Measurements from ENCODE around the gene LRCH1. TPM values are rescaled to one million over a fixed set of nuclear protein-coding genes. Genes with fewer than 3 reads are reported as not detected.

The LRCH1 gene
- polyA plus RNA-seq, 1 experiment: 8.3 TPM

GRCh38 chr13:46560778-46561177, 7.8 kb downstream of the LRCH1 start:
- no peak for TF ChIP-seq CTCF (IDR thresholded peaks at IDR 0.05; ENCODE audit: insufficient read depth, low read depth, low read length)
- Histone ChIP-seq H3K27me3 (ENCODE audit: control insufficient read depth, insufficient read depth, low read length) (no peaks in the 10 kb centered on the region), H3K4me3 (ENCODE audit: low read depth, low read length) (no peak overlapping the region), H3K36me3 (ENCODE audit: control insufficient read depth, insufficient read depth, low read length) (no peaks in the 10 kb centered on the region)
- no peak for DNase-seq (ENCODE audit: low read depth)
- ChIA-PET CTCF (no interaction called here), POLR2A (no interaction called here)

- TF ChIP-seq CTCF (IDR thresholded peaks at IDR 0.05; ENCODE audit: insufficient read depth, low read depth, low read length): no peak
- Histone ChIP-seq H3K4me3 (ENCODE audit: low read depth, low read length) (no peak overlapping the region), H3K36me3 (ENCODE audit: control insufficient read depth, insufficient read depth, low read length) (no peaks in the 10 kb centered on the region), H3K27me3 (ENCODE audit: control insufficient read depth, insufficient read depth, low read length) (no peaks in the 10 kb centered on the region)
- DNase-seq (ENCODE audit: low read depth): no peak
- CTCF ChIA-PET: no interaction called here
- POLR2A ChIA-PET: no interaction called here
These were observed 8.3 kb downstream of the LRCH1 start for GRCh38 chr13:46561286-46561685.

GRCh38 chr13:46561691-46562090, 8.7 kb downstream of the LRCH1 start:
- Histone ChIP-seq H3K36me3 (ENCODE audit: control insufficient read depth, insufficient read depth, low read length) (no peaks in the 10 kb centered on the region), H3K4me3 (ENCODE audit: low read depth, low read length) (no peak overlapping the region), H3K27me3 (ENCODE audit: control insufficient read depth, insufficient read depth, low read length) (no peaks in the 10 kb centered on the region)
- POLR2A ChIA-PET: no interaction called here
- CTCF ChIA-PET: no interaction called here
- no peak for TF ChIP-seq CTCF (IDR thresholded peaks at IDR 0.05; ENCODE audit: insufficient read depth, low read depth, low read length)
- DNase-seq (ENCODE audit: low read depth): no peak

- Histone ChIP-seq H3K36me3 (ENCODE audit: control insufficient read depth, insufficient read depth, low read length) (no peaks in the 10 kb centered on the region), H3K27me3 (ENCODE audit: control insufficient read depth, insufficient read depth, low read length) (no peaks in the 10 kb centered on the region), H3K4me3 (ENCODE audit: low read depth, low read length) (no peak overlapping the region)
- POLR2A ChIA-PET: no interaction called here
- CTCF ChIA-PET: no interaction called here
- no peak for DNase-seq (ENCODE audit: low read depth)
- no peak for TF ChIP-seq CTCF (IDR thresholded peaks at IDR 0.05; ENCODE audit: insufficient read depth, low read depth, low read length)
These were observed 9.2 kb downstream of the LRCH1 start for GRCh38 chr13:46562152-46562551.

GRCh38 chr13:46562581-46562980, 9.6 kb downstream of the LRCH1 start:
- POLR2A ChIA-PET: no interaction called here
- Histone ChIP-seq H3K27me3 (ENCODE audit: control insufficient read depth, insufficient read depth, low read length) (no peaks in the 10 kb centered on the region), H3K4me3 (ENCODE audit: low read depth, low read length) (no peak overlapping the region), H3K36me3 (ENCODE audit: control insufficient read depth, insufficient read depth, low read length) (no peaks in the 10 kb centered on the region)
- CTCF ChIA-PET: interaction anchor here (0.8 to 1.7 kb wide), 2 partner anchors 11 to 158 kb away, joined by 3 read pairs; no protein-coding TSS in a partner anchor
- TF ChIP-seq CTCF (IDR thresholded peaks at IDR 0.05; ENCODE audit: insufficient read depth, low read depth, low read length): no peak
- DNase-seq (ENCODE audit: low read depth): no peak

Data from BJ (cell line).